HG03520 (cell line): Measurements from ENCODE around the gene CELSR1.

Experiments
- ATAC-seq: cut with Tn5 transposase; IDR thresholded peaks from one replicate; pipeline ENCODE4 v1.9.1; 2021; ENCODE audit warnings: mild to moderate bottlenecking, moderate library complexity; ENCODE audit not compliant: unreplicated experiment

Gene CELSR1

DNA sequence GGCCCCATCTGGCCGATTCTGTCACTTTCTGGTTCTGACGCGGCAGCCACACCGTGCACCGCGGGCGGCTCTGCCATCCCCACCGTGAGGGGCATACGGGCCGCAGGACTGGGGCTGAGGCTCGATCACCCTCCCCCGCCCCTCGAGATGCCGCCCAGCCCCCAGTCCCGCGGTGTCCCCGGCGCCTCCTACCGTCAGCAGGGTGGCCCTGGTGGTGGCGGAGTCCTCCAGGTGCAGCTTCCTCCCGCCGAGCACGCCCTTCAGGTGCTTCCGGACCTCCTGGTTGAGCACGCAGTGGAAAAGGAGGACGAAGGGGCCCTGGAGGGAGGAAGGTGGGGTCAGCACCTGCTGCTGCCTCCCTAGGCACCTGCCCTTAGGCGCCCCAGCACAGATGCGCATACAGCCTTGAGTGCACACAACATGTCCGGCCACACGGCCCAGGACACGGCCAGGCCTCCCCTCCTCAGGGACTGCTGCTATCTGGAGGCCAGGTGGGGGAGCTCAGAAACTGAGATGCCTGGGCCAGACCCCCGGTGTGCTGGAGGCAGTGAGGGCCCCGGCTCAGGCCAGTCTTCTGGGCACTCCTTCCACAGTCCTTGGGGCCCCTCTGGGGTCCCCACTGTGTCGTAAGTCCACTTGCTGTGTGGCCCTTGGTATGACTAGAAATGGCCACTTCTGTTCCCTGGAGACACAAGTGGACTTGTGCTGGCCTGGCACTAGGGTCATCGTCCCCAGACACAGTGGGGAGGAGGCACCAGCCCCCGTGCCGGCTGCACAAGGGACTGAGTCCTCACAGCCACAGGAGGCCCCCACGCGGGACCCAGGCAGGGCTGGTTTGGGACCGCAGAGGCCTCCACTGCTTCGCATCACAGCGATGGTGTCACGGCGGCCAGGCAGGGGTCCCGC, 170.4 kb downstream of the CELSR1 start:
- ATAC-seq = no peak

DNA sequence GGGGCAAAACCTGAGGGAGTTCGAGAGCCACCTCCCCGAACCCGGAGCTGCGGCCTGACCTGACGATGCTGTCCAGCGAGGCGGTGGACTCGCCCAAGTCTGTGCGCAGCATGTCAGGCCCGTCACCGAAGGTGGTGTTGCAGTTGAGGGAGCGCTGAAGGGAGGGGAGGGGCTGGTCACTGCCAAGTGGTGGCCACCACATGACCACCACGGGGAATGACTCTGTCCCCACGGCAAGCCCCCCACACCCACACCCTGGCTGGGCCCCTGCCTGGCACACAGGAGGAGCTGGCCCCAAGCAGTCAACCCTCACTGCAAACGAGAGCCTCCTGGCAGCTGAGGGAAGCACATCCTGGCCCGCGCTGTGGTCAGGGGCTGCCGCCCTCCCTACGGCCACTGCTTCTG, 171.1 kb downstream of the CELSR1 start:
- ATAC-seq = no peak

DNA sequence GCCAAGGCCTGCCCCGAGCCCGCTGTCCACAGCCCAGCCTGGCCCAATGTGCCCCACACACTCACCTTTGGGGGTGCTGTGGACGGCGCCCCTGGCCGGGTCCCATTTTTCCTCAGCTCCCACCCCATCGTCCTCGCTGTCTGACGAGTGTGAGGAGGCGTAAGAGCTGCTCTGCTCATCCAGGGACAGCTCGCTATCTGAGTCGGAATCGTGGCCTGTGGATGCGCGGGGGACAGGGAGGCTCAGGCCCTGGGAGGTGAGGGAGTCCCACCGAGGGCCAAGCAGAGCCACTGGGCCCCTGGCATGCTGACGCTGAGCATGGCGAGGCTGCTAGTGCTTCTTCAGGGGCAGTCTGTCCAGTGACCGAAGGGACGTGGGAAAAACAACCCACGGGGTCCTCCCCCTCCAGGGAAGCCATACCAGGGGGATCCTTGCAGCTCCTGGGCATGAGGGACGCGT, 172.2 kb downstream of the CELSR1 start:
- no peak for ATAC-seq

DNA sequence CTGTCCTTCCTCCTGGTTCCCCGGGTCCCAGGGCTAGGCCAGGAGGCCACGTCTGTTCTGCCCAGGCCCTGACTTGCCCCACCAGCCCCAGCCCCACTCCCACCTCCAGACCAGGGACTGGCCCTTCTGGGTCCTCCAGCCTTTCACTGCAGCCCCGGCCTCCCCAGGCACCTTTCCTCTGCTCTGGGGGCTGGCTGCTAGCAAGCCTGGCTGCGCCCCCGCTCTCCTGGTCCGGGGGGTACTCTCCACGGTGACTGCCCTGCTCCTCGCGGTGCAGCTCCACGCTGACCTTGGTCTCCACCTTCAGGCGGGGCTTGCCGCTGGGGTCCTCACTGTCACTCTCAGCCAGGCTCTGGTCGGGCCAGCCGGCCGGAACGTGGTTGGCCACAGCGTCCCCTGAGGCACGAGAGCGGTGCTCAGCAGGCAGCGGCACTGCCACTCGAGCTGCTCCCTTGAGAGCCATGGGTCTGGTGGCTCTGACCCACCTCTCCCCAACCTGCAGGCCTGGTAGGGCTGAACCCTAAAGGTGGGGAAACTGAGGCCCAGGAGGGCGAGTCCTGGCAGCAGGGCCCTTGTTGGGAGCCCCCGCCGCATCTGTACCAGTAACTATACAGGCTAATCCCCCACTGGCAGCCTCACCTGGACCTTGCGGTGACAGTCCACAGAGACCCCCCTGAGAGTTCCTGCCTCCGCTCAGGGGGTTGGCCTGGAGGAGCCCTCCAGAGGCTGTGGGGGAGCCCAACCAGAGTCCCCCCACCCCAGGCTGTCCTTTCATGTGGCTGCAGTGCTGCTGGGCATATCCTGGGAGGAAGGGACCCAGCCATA, 172.9 kb downstream of the CELSR1 start:
- no peak for ATAC-seq

DNA sequence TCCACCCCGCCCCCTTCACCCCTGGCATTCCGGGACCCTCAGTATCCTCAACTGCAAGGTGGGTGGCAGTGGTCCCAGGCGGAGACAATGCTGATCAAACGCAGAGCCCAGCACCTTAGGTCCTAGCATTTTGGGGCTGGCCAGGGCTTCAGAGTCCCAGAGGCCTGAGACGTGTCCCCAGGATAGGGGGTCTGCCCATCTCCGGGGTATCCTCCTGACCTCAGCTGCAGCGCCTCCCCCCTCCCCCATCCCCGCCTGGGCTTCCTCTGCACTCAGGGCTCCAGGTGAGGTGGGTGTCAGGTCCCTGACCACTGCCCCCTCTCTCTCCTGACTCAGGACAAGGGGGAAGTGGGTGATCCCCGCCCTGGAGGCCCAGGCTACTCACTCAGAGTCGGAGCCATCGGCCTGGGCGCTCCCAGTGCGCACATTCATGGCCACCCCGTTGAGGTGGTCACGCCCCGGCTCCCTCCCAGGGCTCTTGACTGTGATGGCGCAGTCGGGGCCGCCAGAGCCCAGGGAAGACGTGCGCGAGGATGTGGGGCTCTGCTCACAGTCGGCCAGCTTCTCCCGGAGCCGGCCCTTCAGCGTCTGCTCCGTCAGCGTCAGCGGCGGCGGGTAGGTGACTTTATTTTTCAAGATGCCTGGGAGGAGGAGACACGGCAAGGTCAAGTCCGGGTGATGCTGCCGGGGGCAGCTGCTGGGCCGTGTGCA, 173.7 kb downstream of the CELSR1 start:
- no peak for ATAC-seq

DNA sequence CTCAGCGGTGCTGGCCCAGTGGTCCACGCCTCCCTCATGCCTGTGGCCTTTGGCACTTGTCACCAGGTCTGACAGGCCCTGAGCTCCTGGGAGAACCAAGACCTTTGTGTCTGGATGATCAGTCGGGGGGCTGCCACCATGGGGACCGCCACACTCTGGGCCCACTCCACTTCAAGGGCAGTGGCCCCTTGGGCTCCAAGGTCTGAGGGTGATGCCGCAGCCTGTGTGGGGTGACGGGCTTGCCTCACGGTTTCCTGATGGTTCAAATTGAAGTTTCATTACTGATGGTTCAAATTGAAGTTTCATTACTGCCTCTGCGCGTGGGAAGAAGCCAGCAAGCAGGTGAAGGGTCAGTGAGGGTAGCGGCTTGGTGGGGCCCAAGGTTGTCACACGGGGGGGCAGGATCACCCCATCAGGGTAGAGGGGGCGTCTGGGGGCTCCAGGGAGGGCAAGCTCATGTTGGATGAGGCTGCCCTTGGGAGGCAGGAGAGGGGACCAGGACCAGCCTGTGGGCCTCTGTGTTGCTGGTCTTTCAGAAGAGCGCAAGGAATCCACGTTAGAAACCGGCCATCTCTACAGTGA, 174.4 kb downstream of the CELSR1 start:
- no peak for ATAC-seq

DNA sequence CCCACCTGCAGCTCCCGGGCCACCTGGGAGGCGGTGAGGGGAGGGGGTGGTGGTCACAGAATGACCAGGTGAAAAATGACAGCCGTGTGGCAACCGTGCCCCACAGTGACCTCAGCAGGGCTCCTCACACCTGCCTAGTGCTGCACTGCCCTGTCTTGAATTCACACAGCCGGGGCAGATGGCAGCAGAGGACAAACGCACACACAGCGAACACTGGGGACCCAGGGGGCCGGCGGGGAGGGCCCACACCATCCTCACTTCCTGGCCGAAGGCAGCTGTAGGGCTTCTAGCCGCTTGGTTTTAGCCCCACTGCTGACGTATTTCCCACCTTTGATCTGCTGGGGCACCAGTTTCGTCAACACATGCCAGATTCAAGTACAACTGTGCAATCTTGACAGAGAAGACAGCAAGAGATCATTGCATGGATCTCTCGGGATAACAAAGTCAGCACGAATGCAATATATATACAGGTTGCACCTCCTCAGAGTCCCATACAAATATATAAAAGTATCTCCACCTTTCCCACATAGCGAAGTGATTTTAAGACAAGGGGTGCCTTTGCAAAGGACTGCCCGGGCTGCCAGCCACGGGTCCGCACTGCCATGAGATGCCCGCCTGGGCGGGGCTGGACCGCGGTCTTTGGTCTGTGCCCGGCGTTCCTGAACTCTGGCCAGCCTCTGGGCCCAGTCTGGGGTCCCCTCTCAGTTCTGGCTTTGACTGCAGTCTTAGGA, 175.1 kb downstream of the CELSR1 start:
- ATAC-seq = no peak

DNA sequence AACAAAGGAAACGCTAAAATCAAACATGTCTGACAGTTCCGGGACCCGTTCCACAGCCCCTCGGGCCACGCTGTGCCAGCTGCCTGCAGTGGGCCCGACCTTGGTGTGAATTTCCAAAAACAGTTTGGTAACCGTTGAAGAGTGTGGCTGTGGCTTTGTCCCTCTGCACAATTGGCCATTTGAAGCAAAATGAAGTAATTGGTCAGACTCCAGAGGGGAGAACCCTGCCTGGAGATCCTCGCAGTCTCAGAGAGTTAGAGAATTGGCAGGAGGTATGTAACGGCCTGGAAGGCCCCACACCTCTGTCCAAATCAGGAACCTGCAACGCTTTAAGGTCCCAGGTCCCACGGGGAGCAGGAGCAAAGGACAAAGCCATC, 175.6 kb downstream of the CELSR1 start:
- no peak for ATAC-seq

DNA sequence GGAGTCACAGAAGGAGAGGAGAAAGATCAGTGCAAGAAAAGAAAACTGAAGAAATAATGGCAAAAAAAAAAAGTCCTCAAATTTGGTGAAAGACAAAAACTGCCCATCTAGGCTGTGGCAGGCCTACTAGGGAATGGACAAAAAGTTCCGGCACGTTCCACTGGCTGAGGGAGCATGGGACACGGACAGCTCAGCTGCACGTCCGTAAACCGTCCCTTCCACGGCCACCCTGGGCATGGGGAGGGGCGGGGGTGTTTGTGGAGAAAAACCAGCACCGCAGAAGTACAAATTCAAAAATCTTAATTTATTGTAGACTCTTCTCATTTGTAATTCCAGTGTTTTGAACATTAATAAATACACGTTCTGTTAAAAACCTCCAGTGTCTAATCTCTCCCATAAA, 176.5 kb downstream of the CELSR1 start:
- no peak for ATAC-seq

DNA sequence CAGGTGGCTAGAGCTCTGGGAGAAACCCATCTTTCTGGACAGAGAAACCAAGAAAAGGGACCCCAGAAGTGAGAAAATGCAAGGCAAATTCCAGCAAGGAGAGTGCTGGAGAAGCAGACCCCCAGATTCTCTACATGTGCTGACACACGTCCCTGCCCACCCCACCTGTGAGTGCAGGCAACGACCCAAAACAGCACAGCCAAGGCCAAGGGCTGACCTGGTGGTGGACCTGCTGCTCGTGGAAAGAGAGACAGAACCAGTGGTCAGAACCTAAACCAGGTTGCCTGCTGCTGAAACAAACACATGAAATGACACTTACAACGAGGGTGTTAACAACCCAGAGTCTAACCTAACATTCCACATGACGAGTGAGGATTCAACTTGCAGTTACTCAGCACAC, 177.3 kb downstream of the CELSR1 start:
- no peak for ATAC-seq

DNA sequence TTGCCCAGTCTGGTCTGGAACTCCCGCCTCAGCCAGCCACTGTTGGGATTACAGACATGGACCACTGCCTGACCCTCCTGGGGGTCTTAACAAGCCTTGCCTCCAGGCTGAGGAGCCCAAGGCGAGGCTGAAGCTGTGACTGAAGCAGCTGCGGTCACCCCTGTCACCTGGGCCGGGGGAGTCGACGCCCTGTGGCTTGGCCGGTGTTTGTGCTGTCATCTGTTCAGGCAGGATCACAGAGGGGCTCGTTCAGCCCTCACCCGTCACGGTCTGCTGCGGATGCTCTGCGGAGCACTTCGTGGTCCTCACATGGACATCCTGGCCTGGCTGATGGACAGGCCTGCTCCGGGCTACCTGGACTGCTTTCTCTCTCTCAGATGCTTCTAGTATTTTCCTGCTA, 178.1 kb downstream of the CELSR1 start:
- no peak for ATAC-seq

DNA sequence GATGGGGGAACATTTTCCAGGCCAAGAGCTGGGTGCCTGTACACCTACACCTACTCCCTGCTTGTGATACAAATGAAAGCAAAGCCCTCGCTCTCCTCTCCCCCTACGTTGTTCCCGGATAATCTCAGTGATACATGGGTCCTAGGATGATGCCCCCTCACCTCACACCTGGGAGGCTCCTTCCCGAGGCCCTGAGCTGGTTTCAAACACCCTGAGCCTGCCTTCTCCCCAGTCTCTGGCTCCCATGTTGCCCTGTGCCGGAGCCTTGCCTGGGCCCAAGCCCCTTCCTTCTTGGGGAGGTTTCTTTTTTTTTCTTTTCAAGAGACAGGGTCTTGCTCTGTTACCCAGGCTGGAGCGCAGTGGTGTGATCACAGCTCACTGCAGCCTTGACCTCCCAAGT, 178.7 kb downstream of the CELSR1 start:
- ATAC-seq = no peak

DNA sequence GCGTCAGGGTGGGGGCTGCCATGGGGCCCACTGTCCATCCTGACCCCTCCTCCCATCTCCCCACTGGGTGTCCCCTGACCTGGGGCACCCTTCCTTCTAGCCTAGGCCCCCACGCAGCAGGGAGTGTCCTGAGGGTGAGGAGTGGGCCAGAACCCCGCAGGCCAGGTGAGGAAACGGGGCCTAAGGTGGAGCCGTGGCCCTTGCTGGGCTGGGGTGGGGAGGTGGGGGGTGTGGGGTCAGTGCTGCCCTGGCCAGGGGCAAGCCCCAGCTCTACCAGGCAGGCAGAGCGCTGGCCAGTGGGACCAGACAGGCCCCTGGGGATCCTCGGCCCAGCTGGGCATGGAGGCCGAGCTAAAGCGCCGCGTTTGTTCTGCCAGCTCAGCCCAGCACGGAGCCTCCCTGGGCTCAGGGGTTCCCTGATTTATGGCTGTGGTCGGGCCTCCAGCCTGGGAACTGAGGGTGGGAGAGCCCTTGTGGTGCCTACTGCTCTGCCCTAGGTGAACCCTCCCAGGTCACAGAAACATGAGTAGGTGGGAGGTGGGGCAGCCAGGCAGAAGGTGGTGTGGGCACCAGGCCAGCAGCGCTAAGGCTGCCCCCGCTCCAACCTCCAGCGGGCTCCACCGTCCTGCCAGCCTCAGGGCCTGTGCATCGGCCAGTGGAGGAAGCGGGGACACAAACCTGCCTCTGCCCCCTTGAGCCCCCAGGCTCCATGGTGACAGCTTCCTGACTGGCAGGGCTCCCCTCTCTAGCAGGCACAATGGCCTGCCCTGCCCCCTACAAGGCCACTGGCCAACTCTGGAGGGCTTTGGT, 179.5 kb downstream of the CELSR1 start:
- no peak for ATAC-seq

DNA sequence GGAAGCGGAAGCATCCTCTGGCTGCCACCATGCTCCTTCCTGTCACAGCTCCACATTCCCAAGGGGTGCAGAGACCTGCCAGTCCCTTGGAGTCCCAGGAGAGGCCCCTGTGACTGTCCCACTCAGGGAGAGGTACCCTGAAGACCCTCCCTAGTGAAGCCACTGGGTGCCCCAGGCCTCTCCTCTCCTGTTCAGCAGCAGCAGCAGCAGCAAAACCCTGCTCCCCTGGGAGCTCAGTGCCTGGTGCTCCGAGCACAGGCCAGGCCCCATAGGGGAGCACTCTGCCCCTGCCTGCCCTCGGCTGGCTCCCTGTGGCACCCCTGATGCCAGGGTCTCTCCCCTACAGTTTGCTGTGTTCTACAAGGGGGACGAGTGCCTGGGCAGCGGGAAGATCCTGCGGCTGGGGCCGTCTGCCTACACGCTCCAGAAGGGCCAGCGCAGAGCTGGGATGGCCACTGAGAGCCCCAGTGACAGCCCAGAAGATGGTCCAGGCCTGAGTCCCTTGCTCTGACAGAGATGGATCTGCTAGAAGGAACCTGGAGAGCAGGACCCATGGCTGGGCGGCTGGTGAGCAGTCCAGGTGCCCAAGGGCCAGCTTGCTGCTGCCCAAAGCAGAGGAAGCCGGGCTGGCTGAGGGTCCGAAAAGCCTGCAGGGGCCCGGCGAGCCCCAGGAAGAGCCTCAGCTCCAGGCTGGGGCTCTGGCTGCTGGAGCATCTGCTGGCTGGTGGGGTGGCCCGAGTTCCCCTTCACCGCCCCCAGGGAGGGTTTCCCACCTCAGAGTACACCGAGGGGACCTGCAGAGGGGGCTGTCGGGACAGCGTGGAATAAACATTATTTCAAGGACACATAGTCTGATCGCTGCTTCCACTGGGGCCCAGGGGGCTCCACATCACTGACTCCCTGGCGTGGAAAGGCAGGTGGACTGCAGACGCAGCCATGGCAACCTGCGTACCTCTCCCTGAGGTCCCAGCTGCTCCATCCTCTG, 180.6 kb downstream of the CELSR1 start:
- no peak for ATAC-seq

DNA sequence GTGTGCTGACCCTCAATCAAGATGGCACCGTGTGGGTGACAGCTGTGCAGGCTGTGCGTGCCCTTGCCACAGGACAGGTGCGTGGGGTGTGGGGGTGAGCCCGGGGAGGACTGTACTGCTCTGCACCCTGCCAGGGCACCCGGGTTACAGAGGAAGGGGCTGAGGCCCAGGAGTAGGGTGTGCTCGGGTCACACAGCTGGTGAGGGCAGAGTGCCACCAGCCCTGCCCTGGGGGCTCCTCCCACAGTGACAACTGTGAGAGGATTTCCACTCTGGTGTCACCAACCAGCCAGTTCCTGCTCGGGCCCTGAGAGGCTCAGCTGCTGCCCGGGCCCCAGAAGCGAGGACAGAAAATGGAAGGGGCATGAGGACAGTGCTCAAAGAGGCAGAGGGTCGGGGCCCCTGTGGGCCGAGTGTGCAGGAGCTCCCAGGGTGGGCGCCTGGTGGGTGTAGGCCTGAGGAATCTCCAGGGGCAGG, 181.4 kb downstream of the CELSR1 start:
- ATAC-seq = no peak

DNA sequence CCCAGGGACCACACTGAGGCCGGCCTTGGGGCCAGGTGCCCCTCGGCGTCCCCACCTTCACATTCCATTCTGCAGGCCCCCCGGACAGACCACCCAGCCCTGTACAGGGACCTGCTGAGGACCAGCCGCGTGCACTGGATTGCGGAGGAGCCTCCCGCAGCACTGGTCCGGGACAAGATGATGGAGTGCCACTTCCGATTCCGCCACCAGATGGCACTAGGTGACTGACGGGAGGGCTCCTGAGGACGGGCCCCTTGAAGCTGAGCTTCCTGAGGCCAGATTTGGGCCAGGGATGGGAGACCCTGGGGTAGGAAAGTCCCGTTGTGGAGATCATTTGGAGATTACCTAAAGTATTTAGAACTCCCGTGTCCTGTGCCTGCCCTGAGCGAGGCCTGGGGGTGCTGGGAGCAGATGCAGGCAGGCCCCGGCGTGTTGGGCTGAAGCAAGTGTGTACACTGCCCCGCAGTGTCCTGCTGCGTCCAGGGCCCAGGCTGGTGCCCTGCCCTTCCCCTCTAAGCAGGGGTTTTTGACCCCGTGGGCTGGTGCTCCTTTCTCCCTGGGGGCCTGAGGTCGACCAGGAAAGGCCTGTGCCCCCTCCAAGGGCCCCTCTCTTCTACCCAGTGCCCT, 181.9 kb downstream of the CELSR1 start:
- ATAC-seq = no peak

DNA sequence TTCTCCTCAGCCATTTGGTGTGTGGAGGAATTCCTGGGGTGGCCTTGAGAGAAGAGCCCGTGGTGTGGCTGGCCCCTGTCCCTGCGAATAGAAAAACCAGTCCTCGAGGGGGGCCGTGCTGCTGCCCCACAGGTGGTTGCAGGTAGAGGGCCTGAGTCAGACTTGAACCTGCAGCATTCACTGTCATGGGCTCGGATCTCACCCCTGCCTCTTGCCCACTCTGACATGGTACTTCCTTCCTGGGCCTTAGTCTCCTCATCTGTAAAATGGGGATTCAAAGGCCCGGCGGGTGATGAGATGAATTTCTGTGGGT, 182.5 kb downstream of the CELSR1 start:
- ATAC-seq = no peak
